HEK293T (cell line): ENCODE measurements around the gene C20orf144.
A peak's percentile ranks its signal among the peaks of the same experiment; 100 is the strongest.

Experiments
- CTCF ChIA-PET: fragments of 350-600 bp; formaldehyde crosslinking; extraction: SDS; loops from one replicate; lab custom pipeline; 2021; ENCODE audit warnings: antibody characterized with exemption, inconsistent platforms; lab: Yijun Ruan, JAX
- POLR2A ChIA-PET: fragments of 350-600 bp; formaldehyde crosslinking; extraction: SDS; loops from one replicate; lab custom pipeline; 2020; ENCODE audit warnings: antibody characterized with exemption, inconsistent platforms; lab: Yijun Ruan, JAX
- DNase-seq: peaks from one replicate; pipeline ENCODE4 v3.0.0; 2012; ENCODE audit warnings: mixed read lengths; ENCODE audit errors: extremely low spot score
- ARNT ChIP-seq: fragments of 450-650 bp; IDR thresholded peaks from 2 replicates; pipeline ENCODE4 v1.6.1; 2017; ENCODE audit warnings: mild to moderate bottlenecking
- BHLHE40 ChIP-seq: fragments of 450-650 bp; IDR thresholded peaks from 2 replicates; pipeline ENCODE4 v1.6.1; 2016; ENCODE audit warnings: mild to moderate bottlenecking, moderate library complexity, borderline replicate concordance
- CTBP1 ChIP-seq: fragments of 450-650 bp; IDR thresholded peaks from 2 replicates; pipeline ENCODE4 v1.6.1; 2016; ENCODE audit warnings: borderline replicate concordance
- ELF4 ChIP-seq: fragments of 450-650 bp; IDR thresholded peaks from 2 replicates; pipeline ENCODE4 v1.6.1; 2017; ENCODE audit warnings: antibody characterized with exemption
- FOXA1 ChIP-seq: fragments of 450-650 bp; IDR thresholded peaks from 2 replicates; pipeline ENCODE4 v1.6.1; 2016; ENCODE audit warnings: mild to moderate bottlenecking
- FOXK2 ChIP-seq: fragments of 450-650 bp; IDR thresholded peaks from 2 replicates; pipeline ENCODE4 v1.6.1; 2016; ENCODE audit warnings: mild to moderate bottlenecking
- FOXM1 ChIP-seq: fragments of 450-650 bp; IDR thresholded peaks from 2 replicates; pipeline ENCODE4 v1.6.1; 2017; ENCODE audit warnings: mild to moderate bottlenecking, borderline replicate concordance
- HDGF ChIP-seq: fragments of 450-650 bp; IDR thresholded peaks from 2 replicates; pipeline ENCODE4 v1.6.1; 2017; ENCODE audit warnings: antibody characterized with exemption, borderline replicate concordance
- L3MBTL2 ChIP-seq: fragments of 450-650 bp; conservative IDR thresholded peaks from 2 replicates; pipeline ENCODE4 v1.6.1; 2016; ENCODE audit warnings: mild to moderate bottlenecking
- LEF1 ChIP-seq: fragments of 450-650 bp; IDR thresholded peaks from 2 replicates; pipeline ENCODE4 v1.6.1; 2017; ENCODE audit warnings: mild to moderate bottlenecking, borderline replicate concordance
- NFRKB ChIP-seq: fragments of 450-650 bp; IDR thresholded peaks from 2 replicates; pipeline ENCODE4 v1.6.1; 2016; ENCODE audit warnings: mild to moderate bottlenecking, moderate library complexity
- SP1 ChIP-seq: fragments of 450-650 bp; IDR thresholded peaks from 2 replicates; pipeline ENCODE4 v1.6.1; 2017
- SUZ12 ChIP-seq: fragments of 450-650 bp; IDR thresholded peaks from 2 replicates; pipeline ENCODE4 v1.6.1; 2016; ENCODE audit warnings: mild to moderate bottlenecking
- TARDBP ChIP-seq: fragments of 450-650 bp; IDR thresholded peaks from 2 replicates; pipeline ENCODE4 v1.6.1; 2016
- ZNF384 ChIP-seq: fragments of 450-650 bp; IDR thresholded peaks from 2 replicates; pipeline ENCODE4 v1.6.1; 2016
- TF ChIP-seq, protein P1 (sequence below): fragments of 450-650 bp; IDR thresholded peaks from 2 replicates; pipeline ENCODE4 v1.6.1; 2016

The C20orf144 gene

GRCh38 chr20:33651562-33652048 is 10.5 kb upstream of the C20orf144 start:
- DNase-seq = no peak
- TF ChIP-seq FOXK2 (no peak), SP1 (no peak), FOXA1 (no peak), L3MBTL2 (no peak), CTBP1 (no peak), ARNT (no peak), TARDBP (no peak), HDGF (no peak), FOXM1 (no peak), SUZ12 (no peak), LEF1 (no peak), ZNF384 (no peak), BHLHE40 (no peak), NFRKB (no peak)
- TF ChIP-seq, protein P1, sequence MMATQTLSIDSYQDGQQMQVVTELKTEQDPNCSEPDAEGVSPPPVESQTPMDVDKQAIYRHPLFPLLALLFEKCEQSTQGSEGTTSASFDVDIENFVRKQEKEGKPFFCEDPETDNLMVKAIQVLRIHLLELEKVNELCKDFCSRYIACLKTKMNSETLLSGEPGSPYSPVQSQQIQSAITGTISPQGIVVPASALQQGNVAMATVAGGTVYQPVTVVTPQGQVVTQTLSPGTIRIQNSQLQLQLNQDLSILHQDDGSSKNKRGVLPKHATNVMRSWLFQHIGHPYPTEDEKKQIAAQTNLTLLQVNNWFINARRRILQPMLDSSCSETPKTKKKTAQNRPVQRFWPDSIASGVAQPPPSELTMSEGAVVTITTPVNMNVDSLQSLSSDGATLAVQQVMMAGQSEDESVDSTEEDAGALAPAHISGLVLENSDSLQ = no peak
- ChIA-PET CTCF (no interaction called here), POLR2A (interaction anchor here (1.3 kb wide), 1 partner anchor 12 kb away, joined by 6 read pairs; no protein-coding TSS in a partner anchor)

DNA sequence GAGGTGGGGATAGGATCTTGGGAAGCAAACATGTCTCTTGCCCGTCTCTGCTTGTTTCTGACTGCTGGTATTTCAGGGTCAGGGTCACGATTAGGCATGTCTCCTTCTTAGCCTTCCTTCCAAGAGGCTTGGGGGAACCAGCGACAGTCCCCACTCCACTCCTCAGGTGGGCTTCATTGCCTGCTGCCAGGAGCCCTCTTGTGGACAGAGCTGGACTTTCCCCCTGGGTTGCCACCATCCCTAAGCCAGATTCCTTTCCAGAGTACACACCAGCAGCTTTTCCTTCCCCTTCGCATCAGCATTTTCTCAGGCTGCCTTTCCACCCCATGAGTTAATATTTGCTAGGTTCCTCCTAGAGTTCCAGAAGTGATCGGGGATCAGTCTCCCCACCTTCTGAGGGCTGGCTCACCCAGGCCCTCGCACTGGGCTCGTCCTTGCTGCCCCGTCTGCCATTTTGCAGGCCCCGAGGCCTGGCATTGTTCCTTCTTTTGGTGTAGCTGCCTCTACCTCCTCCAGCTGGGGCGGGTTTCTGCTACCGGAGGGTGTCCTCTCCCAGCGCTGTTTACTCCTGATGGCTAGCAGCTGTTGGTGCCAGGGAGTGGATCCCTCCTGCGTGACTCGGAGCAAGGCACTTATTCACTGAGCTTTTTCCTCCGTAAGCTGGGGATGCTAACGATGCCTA is 8.8 kb upstream of the C20orf144 start:
- POLR2A ChIA-PET = interaction anchor here (0.6 to 3.1 kb wide), 4 partner anchors 11 to 196 kb away, joined by 3 to 23 read pairs (median 3); partner anchors contain the start of gene C20orf144
- TF ChIP-seq LEF1 (no peak), NFRKB (no peak), L3MBTL2 (no peak), SUZ12 (no peak), BHLHE40 (no peak), HDGF (no peak), TARDBP (no peak), FOXK2 (no peak), CTBP1 (no peak), FOXM1 (no peak), FOXA1 (no peak), ELF4 (no peak), ARNT (no peak), ZNF384 (no peak), SP1 (no peak)
- TF ChIP-seq, protein P1 = no peak
- DNase-seq = peak; percentile 82
- CTCF ChIA-PET = interaction anchor here (0.9 to 1.4 kb wide), 5 partner anchors 9 to 196 kb away, joined by 3 to 5 read pairs (median 4); no protein-coding TSS in a partner anchor

- POLR2A ChIA-PET = interaction anchor here (0.6 to 3.1 kb wide), 3 partner anchors 10 to 139 kb away, joined by 3 to 23 read pairs (median 3); partner anchors contain the start of gene C20orf144
- DNase-seq = no peak
- CTCF ChIA-PET = interaction anchor here (0.9 to 1.0 kb wide), 4 partner anchors 9 to 138 kb away, joined by 3 to 5 read pairs (median 4); no protein-coding TSS in a partner anchor
- TF ChIP-seq CTBP1 = no peak
- no peak for TF ChIP-seq SUZ12
- no peak for TF ChIP-seq FOXM1
- no peak for TF ChIP-seq ARNT
- no peak for TF ChIP-seq NFRKB
- TF ChIP-seq, protein P1 = no peak
- TF ChIP-seq LEF1 = no peak
- no peak for TF ChIP-seq SP1
These were observed 8.1 kb upstream of the C20orf144 start for GRCh38 chr20:33653900-33654596.

GRCh38 chr20:33654680-33655161 is 7.4 kb upstream of the C20orf144 start:
- TF ChIP-seq ZNF384 (no peak), SP1 (no peak), FOXM1 (no peak), ELF4 (no peak), SUZ12 (no peak), FOXA1 (no peak), TARDBP (no peak), NFRKB (no peak), HDGF (no peak), CTBP1 (no peak), LEF1 (no peak), FOXK2 (no peak), ARNT (no peak)
- TF ChIP-seq, protein P1 = no peak
- ChIA-PET POLR2A (interaction anchor here (3.1 kb wide), 1 partner anchor 9 kb away, joined by 23 read pairs; the partner anchor contains the start of gene C20orf144), CTCF (no interaction called here)
- no peak for DNase-seq

- POLR2A ChIA-PET = interaction anchor here (3.1 kb wide), 1 partner anchor 9 kb away, joined by 23 read pairs; the partner anchor contains the start of gene C20orf144
- no peak for TF ChIP-seq FOXM1
- no peak for TF ChIP-seq LEF1
- TF ChIP-seq SP1 = no peak
- no peak for TF ChIP-seq ELF4
- no peak for TF ChIP-seq TARDBP
- no peak for TF ChIP-seq NFRKB
- no peak for TF ChIP-seq BHLHE40
- TF ChIP-seq, protein P1 = no peak
- TF ChIP-seq FOXK2 = no peak
- no peak for TF ChIP-seq SUZ12
- no peak for TF ChIP-seq ARNT
- TF ChIP-seq CTBP1 = no peak
- TF ChIP-seq ZNF384 = no peak
- no peak for TF ChIP-seq HDGF
- no peak for TF ChIP-seq L3MBTL2
- TF ChIP-seq FOXA1 = no peak
- no peak for DNase-seq
- CTCF ChIA-PET = no interaction called here
These were observed 7.0 kb upstream of the C20orf144 start for GRCh38 chr20:33655164-33655563.
